ENCODE data around the gene NTRK2.

The NTRK2 gene

DNA sequence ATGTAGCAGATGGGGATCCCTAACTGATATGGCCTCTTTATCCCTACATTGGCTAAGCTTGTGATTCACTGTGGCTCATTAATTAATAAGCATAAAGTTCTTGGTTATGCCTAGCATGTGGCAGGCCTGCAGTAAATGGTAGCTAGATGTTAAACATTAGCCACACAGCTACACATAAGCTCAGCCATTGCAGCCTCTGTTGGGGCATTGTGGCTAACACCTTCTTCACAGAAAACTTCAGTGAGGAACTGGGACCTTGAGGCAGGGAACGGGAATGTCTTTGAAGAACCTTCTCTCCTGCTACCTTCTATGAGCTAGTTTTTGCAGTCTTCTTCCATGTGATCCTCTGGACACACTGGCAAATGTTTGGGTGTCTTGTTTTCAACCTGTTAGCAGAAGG lies 338.2 kb downstream of the NTRK2 start:
- CTCF ChIA-PET, result interaction anchor here (0.7 kb wide), 1 partner anchor 16 kb away, joined by 3 read pairs; no protein-coding TSS in a partner anchor
- H3K27ac ChIP-seq, result no peak overlapping the region
- no peak for TF ChIP-seq CTCF (conservative IDR thresholded peaks at IDR 0.05; ENCODE audit: low read depth)
- POLR2A ChIA-PET (ENCODE audit: low non-redundant PET), result no interaction called here
- DNase-seq (ENCODE audit: low spot score), result no peak

DNA sequence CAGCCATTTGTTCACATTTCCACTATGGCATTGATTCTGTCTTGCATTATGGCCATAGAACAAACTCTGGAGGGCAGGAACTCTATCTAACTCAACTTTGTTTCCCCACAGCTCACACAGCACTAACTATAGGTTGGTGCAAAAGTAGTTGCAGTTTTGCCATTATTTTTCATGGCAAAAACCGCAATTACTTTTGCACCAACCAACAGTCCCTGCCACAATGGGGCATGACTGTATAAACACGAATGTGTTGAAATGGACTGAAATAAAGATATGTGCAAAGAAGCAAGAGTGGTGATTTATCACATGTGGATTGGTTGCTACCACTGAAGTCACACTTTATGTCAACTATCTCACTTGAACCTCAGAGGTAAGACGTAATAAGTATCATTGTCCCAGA lies 338.7 kb downstream of the NTRK2 start:
- ChIA-PET CTCF (interaction anchor here (0.7 kb wide), 1 partner anchor 17 kb away, joined by 3 read pairs; no protein-coding TSS in a partner anchor), POLR2A (ENCODE audit: low non-redundant PET) (no interaction called here)
- TF ChIP-seq CTCF (conservative IDR thresholded peaks at IDR 0.05; ENCODE audit: low read depth), result no peak
- no peak for DNase-seq (ENCODE audit: low spot score)
- H3K27ac ChIP-seq, result no peak overlapping the region

DNA sequence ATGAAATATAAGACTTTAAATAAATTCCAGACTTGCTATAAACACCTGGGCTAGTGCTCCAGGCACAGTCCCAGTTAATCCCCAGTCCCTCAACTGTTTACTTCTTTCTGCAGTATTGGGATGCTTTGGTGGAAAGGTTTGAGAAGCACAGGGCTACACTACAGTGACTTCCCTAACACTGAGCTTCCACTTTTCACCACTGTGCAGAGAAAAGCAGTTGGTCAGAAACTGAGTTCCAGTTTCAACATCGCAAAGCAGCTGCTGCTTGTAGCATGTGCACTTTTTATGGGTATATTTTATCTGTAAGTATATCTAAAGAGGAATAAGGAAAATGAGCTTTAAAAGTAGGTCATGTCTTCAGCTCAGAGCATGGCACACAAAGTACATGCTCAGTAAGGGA lies 339.7 kb downstream of the NTRK2 start:
- POLR2A ChIA-PET (ENCODE audit: low non-redundant PET), result no interaction called here
- DNase-seq (ENCODE audit: low spot score), result no peak
- CTCF ChIA-PET, result interaction anchor here (0.6 kb wide), 1 partner anchor 230 kb away, joined by 5 read pairs; no protein-coding TSS in a partner anchor
- no peak for TF ChIP-seq CTCF (conservative IDR thresholded peaks at IDR 0.05; ENCODE audit: low read depth)
- H3K27ac ChIP-seq, result no peak overlapping the region

DNA sequence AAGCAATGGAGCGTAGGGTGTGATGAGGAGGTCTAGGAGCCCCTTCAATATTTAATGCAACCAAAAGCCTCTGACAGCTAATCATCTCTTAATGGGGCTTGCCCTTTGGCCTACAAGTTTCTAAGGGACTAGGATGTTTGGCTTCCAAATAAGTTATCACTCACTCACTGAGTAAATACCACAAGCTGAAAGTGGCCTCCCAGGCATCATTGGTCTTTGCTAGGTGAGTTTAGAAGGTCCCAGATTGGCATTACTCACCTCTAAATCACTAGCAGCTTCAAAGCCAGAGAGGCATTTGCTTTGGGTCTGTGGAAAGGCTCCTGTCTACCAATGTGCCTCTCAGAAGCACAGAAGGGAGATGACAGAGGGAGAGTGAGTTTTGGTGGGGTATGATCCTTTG lies 344.2 kb downstream of the NTRK2 start:
- ChIA-PET CTCF (interaction anchor here (0.6 kb wide), 1 partner anchor 237 kb away, joined by 3 read pairs; no protein-coding TSS in a partner anchor), POLR2A (ENCODE audit: low non-redundant PET) (no interaction called here)
- H3K27ac ChIP-seq, result no peak overlapping the region
- DNase-seq (ENCODE audit: low spot score), result no peak
- TF ChIP-seq CTCF (conservative IDR thresholded peaks at IDR 0.05; ENCODE audit: low read depth), result no peak

GRCh38 chr9:85014292-85014691 lies 344.8 kb downstream of the NTRK2 start:
- no peak for DNase-seq (ENCODE audit: low spot score)
- TF ChIP-seq CTCF (conservative IDR thresholded peaks at IDR 0.05; ENCODE audit: low read depth), result no peak

GRCh38 chr9:85016384-85017006 lies 347.0 kb downstream of the NTRK2 start:
- ChIA-PET CTCF (no interaction called here), POLR2A (ENCODE audit: low non-redundant PET) (no interaction called here)
- TF ChIP-seq CTCF (conservative IDR thresholded peaks at IDR 0.05; ENCODE audit: low read depth), result no peak
- no peak overlapping the region for H3K27ac ChIP-seq
- DNase-seq (ENCODE audit: low spot score), result no peak

More at GRCh38 chr9:85014292-85014691, 344.8 kb downstream of the NTRK2 start:
- ChIA-PET POLR2A (ENCODE audit: low non-redundant PET) (no interaction called here), CTCF (no interaction called here)
- no peak overlapping the region for H3K27ac ChIP-seq
